Bronchial epithelial cell (primary cell): ENCODE measurements around the gene DZANK1. TPM values are rescaled to one million over a fixed set of nuclear protein-coding genes. Genes with fewer than 3 reads are reported as not detected.

ENCODE experiments used
- DNase-seq: peaks from one replicate; pipeline ENCODE4 v3.0.0-alpha.2; 2010; ENCODE audit warnings: low read depth
- FAIRE-seq: peaks from 2 replicates; lab custom pipeline; 2011; peaks lifted over from hg19 to GRCh38; lab: Jason Lieb, UNC
- H3K27me3 ChIP-seq: 2 replicates; pipeline ENCODE4 v1.5.1; 2011; ENCODE audit warnings: low read length; ENCODE audit not compliant: control insufficient read depth, insufficient read depth
- H3K36me3 ChIP-seq: 2 replicates; pipeline ENCODE4 v1.5.1; 2011; ENCODE audit warnings: low read length; ENCODE audit not compliant: control insufficient read depth, insufficient read depth
- H3K4me3 ChIP-seq: 2 replicates; pipeline ENCODE4 v1.5.1; 2011; ENCODE audit warnings: mild to moderate bottlenecking, low read depth, low read length, control low read depth
- total RNA-seq: library from RNA; depleted of rRNA; stranded (reverse); fragments of >200 nt; gene quantifications from 2 replicates; pipeline ENCODE4 v1.2.1, GENCODE V29; 2014
- TF ChIP-seq, protein P1 (sequence below): IDR thresholded peaks from 2 replicates; pipeline ENCODE4 v1.5.1; 2011; ENCODE audit warnings: mild to moderate bottlenecking, moderate library complexity, low read length, control low read depth, inconsistent platforms; ENCODE audit not compliant: insufficient read depth, severe bottlenecking

The DZANK1 gene
- total RNA-seq, 1 donor from 2014 or later = 0.26 TPM

DNA sequence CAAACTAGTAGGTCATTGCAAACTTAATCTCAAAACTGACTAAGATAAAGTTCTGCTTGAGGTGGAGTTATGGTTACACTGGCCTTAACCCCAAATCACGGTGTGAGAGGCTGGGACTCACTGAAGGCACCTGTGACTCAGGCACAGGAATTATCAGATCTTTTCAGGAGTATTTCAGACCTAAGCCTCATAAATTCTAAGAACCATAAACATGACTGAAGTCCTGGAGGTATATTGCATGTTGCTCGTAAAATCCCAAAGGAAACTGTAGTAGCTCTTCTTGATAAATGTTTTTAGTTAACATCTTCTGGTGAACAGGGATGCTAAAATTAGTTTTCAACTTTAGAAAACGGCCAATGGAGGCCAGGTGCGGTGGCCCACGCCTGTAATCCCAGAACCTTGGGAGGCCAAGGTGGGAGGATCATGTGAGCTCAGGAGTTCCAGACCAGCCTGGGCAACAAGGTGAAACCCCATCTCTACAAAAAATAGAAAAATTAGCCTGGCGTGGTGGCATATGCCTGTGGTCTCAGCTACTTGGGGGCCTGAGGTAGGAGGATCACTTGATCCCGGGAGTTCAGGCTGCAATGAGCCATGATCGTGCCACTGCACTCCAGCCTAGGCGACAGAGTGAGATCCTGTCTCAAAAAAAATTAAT lies 36.5 kb downstream of the DZANK1 start:
- TF ChIP-seq, protein P1, sequence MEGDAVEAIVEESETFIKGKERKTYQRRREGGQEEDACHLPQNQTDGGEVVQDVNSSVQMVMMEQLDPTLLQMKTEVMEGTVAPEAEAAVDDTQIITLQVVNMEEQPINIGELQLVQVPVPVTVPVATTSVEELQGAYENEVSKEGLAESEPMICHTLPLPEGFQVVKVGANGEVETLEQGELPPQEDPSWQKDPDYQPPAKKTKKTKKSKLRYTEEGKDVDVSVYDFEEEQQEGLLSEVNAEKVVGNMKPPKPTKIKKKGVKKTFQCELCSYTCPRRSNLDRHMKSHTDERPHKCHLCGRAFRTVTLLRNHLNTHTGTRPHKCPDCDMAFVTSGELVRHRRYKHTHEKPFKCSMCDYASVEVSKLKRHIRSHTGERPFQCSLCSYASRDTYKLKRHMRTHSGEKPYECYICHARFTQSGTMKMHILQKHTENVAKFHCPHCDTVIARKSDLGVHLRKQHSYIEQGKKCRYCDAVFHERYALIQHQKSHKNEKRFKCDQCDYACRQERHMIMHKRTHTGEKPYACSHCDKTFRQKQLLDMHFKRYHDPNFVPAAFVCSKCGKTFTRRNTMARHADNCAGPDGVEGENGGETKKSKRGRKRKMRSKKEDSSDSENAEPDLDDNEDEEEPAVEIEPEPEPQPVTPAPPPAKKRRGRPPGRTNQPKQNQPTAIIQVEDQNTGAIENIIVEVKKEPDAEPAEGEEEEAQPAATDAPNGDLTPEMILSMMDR = no peak
- no peak overlapping the region for H3K4me3 ChIP-seq
- no peak for DNase-seq
- no peaks in the 10 kb centered on the region for H3K27me3 ChIP-seq
- H3K36me3 ChIP-seq = no peaks in the 10 kb centered on the region
- FAIRE-seq = no peak

DNA sequence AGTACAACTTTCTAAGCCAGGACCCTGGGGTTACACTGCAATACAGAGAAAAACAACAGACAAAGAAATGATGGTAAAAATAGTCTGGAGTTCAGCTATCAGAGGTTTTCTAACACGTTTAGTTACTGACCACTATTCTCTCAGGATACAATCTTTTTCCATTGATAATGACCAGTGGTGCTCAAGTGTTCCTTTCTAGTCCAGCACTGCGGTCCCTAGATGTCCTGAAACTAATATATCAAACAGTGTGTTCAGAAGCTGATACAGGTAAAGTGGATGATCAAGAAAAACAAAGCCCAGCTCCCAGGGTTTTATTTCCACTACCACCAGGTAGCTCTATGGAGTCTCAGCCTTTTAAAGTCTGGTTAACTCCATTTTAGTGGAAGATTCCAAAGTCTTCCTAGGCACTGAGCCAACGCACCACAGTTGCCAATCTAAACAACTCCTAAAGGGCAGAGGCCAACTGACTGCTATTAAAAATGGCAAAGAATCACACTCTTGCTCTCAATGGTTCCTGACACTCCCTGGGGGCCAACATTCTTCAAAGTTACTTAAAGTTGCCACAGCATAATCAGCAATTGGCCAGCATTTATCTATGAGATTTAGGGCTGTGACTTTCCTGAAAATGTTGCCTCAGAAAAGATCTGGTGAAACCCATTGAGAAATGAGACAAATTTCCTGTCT lies 38.2 kb downstream of the DZANK1 start:
- FAIRE-seq = no peak

DNA sequence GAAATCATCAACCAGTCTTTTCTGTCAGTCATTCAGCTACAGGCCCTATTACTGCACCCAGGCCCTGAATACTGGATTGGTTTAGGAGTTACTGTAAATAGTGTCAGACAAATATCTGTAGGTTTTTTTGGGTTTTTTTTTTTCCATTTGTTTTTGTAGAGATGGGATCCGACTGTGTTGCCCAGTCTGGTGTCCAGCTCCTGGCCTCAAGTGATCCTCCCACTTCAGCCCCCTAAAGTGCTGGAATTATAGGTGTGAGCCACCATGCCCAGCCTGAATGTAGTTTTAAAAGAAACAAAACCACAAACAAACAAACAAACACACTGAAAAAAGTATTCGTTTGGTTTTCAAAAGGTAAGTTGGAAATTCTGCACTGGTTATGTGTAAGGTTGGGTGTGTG lies 39.6 kb downstream of the DZANK1 start:
- TF ChIP-seq, protein P1 = no peak
- Histone ChIP-seq H3K4me3 (no peak overlapping the region), H3K36me3 (no peaks in the 10 kb centered on the region), H3K27me3 (no peaks in the 10 kb centered on the region)
- no peak for DNase-seq
- no peak for FAIRE-seq

More for the DNA sequence above, 38.2 kb downstream of the DZANK1 start:
- Histone ChIP-seq H3K27me3 (no peaks in the 10 kb centered on the region), H3K4me3 (no peak overlapping the region), H3K36me3 (no peaks in the 10 kb centered on the region)
- TF ChIP-seq, protein P1 = no peak
- DNase-seq = no peak

DNA sequence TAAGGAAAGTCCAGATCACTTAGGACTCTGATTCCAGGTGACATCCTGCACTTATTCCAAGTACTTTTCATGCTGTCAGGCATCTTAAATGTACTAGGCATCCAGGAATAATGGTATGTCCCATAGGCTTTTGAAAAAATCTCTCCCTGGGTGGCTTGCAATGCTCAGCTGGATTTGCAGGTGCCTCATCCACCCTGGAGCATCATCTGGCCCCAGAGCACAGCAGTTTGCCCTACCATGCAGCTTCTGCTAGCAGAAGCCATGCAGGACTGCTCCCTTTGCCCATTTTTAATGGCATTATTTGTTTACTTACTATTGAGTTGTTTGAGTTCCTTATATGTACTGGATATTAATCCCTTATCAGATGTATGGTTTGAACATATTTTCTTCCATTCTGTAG lies 45.2 kb downstream of the DZANK1 start:
- TF ChIP-seq, protein P1 = no peak
- no peak overlapping the region for H3K4me3 ChIP-seq
- no peaks in the 10 kb centered on the region for H3K27me3 ChIP-seq
- FAIRE-seq (no peak), DNase-seq (no peak)
- H3K36me3 ChIP-seq = no peaks in the 10 kb centered on the region

DNA sequence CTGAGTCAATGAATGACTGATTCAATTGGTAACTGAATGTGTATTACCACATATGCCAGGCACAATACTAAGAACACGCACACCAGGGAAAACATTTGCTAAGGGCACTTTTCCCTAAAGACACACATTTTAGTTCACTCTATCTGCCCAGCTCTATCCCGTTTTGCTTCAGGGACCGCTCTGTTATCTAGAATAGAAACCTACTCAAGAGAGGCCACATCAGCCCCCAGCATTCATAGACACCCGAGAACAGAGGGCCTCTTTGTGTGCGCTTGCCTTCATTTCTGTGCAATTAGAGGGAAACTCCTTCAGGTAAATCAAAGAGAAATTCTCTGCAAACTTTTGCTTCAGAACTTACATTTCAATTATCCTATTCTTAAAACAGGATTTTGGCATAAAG lies 50.3 kb downstream of the DZANK1 start:
- H3K27me3 ChIP-seq = no peaks in the 10 kb centered on the region
- FAIRE-seq = no peak
- no peaks in the 10 kb centered on the region for H3K36me3 ChIP-seq
- no peak for DNase-seq
- TF ChIP-seq, protein P1 = no peak
- H3K4me3 ChIP-seq = no peak overlapping the region

DNA sequence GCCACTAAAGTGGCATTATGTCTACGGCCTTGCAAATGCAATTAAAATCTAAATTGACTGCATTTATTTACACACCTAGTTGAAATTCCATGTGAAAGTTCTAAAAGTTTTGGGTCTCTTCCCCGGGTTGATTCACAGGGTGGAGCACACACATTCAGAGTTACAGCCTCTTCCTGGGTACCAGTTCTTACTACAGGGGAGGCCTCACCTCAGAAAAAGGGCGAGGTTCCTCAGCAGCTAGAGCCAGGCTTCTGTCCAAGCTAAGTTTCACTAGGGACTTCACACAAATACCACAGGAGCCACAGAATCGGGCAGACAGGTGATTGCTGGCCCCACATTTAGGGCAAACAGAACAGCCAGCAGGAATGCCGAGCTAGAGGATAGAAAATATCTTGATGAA lies 52.7 kb downstream of the DZANK1 start:
- H3K36me3 ChIP-seq = no peaks in the 10 kb centered on the region
- FAIRE-seq (no peak), DNase-seq (no peak)
- TF ChIP-seq, protein P1 = no peak
- H3K27me3 ChIP-seq = no peaks in the 10 kb centered on the region
- H3K4me3 ChIP-seq = no peak overlapping the region
